Esophagus muscularis mucosa (tissue), 4 donors: Measurements from ENCODE around the gene ENTPD6. TPM values are rescaled to one million over a fixed set of nuclear protein-coding genes. Genes with fewer than 3 reads are reported as not detected.

Source experiments
- DNase-seq: peaks from one replicate; pipeline ENCODE4 v3.0.0-alpha.2; 2017; ENCODE audit errors: extremely low spot score
- H3K27ac ChIP-seq, 4 donors: fragments of 200-600 bp; sonication (generic); replicated peaks in 1 of 4; 1 replicate in 3 of 4; 2 replicates in 1 of 4; pipeline ENCODE4 v1.5.1; 2016 to 2019; ENCODE audit warnings: mild to moderate bottlenecking in 1 of 4
- H3K27me3 ChIP-seq, 4 donors: fragments of 200-600 bp; sonication (generic); one replicate each; pipeline versions ENCODE4 v1.5.1 to v1.6.0; 2016 to 2019
- H3K36me3 ChIP-seq, 4 donors: fragments of 200-600 bp; sonication (generic); one replicate each; pipeline ENCODE4 v1.5.1; 2016 to 2019
- H3K4me1 ChIP-seq, 4 donors: fragments of 200-600 bp; sonication (generic); one replicate each; pipeline ENCODE4 v1.5.1; 2016 to 2019
- H3K4me3 ChIP-seq, 4 donors: fragments of 200-600 bp; sonication (generic); 1 replicate in 2 of 4; 2 replicates in 2 of 4; pipeline ENCODE4 v1.5.1; 2016 to 2019; ENCODE audit warnings: mild to moderate bottlenecking in 4 of 4, moderate library complexity in 1 of 4
- H3K9me3 ChIP-seq, 4 donors: fragments of 200-600 bp; sonication (generic); 1 replicate in 3 of 4; 2 replicates in 1 of 4; pipeline ENCODE4 v1.5.1; 2016 to 2019
- EP300 ChIP-seq: sonication (generic); formaldehyde crosslinking; IDR thresholded peaks from one replicate; pipeline ENCODE4 v1.6.1; 2017; ENCODE audit warnings: antibody characterized with exemption
- POLR2A ChIP-seq: fragments of 450-650 bp; IDR thresholded peaks from one replicate; pipeline ENCODE4 v1.6.1; 2017; ENCODE audit warnings: antibody characterized with exemption, moderate library complexity, mild to moderate bottlenecking, low read depth
- POLR2AphosphoS5 ChIP-seq, 2 donors: sonication (generic); formaldehyde crosslinking; IDR thresholded peaks; one replicate each; pipeline ENCODE4 v1.6.1; 2017; ENCODE audit warnings: antibody characterized with exemption in 2 of 2
- WGBS: methylation state at CpG from one replicate; pipeline ENCODE4 v1.1.5; 2018; 5-methylcytosine and 5-hydroxymethylcytosine counted together
- intact Hi-C: fragments of 100-400 bp; cut with DNase I; formaldehyde crosslinking; loops from one replicate; pipeline ENCODE4 v1.15.1; 2023
- total RNA-seq, 4 donors: library from RNA; depleted of rRNA; stranded (reverse); fragments of >200 nt; gene quantifications; one replicate each; pipeline versions ENCODE4 v1.1.0 to v1.2.1, GENCODE V29; 2016
- TF ChIP-seq, protein P1 (sequence below), 3 experiments: fragments of 200-600 bp in 2 of 3; fragments of 450-650 bp in 1 of 3; sonication (generic) in 2 of 3; IDR thresholded peaks; one replicate each; pipeline ENCODE4 v1.5.1; 2017 to 2019; ENCODE audit warnings: antibody characterized with exemption in 3 of 3, mild to moderate bottlenecking in 2 of 3, moderate library complexity in 1 of 3

ENTPD6 gene
- total RNA-seq, 4 donors from 2014 or later, result 39.0 to 44.1 (median 43.5) TPM

- intact Hi-C loops, result no loop called here
- Histone ChIP-seq H3K4me3 (no peak overlapping the region), H3K27ac (no peak overlapping the region), H3K9me3 (no peaks in the 10 kb centered on the region), H3K27me3 (no peaks in the 10 kb centered on the region), H3K36me3 (peaks cover 50 to 100% (median 85%) of the 10 kb centered on the region in 4 donors), H3K4me1 (peaks cover 12 to 40% (median 24%) of the 10 kb centered on the region in 4 donors)
- TF ChIP-seq EP300 (no peak), POLR2A (no peak), POLR2AphosphoS5 (IDR thresholded peaks at IDR 0.05) (no peak)
- TF ChIP-seq, protein P1, sequence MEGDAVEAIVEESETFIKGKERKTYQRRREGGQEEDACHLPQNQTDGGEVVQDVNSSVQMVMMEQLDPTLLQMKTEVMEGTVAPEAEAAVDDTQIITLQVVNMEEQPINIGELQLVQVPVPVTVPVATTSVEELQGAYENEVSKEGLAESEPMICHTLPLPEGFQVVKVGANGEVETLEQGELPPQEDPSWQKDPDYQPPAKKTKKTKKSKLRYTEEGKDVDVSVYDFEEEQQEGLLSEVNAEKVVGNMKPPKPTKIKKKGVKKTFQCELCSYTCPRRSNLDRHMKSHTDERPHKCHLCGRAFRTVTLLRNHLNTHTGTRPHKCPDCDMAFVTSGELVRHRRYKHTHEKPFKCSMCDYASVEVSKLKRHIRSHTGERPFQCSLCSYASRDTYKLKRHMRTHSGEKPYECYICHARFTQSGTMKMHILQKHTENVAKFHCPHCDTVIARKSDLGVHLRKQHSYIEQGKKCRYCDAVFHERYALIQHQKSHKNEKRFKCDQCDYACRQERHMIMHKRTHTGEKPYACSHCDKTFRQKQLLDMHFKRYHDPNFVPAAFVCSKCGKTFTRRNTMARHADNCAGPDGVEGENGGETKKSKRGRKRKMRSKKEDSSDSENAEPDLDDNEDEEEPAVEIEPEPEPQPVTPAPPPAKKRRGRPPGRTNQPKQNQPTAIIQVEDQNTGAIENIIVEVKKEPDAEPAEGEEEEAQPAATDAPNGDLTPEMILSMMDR (IDR thresholded peaks at IDR 0.05), result no peak
- 95% methylated on average over 8 of the region's 8 CpGs for WGBS
- DNase-seq, result no peak
Measured at GRCh38 chr20:25218109-25218486, 22.6 kb downstream of the ENTPD6 start.

GRCh38 chr20:25218492-25218891 is 23.0 kb downstream of the ENTPD6 start:
- H3K27me3 ChIP-seq, result no peaks in the 10 kb centered on the region
- H3K9me3 ChIP-seq, result no peaks in the 10 kb centered on the region
- H3K4me3 ChIP-seq, result no peak overlapping the region
- H3K4me1 ChIP-seq, result peaks cover 14 to 42% (median 24%) of the 10 kb centered on the region in 4 donors
- no peak for TF ChIP-seq EP300
- H3K27ac ChIP-seq, result no peak overlapping the region
- no peak for DNase-seq
- intact Hi-C loops, result no loop called here
- WGBS, result 90% methylated on average over 4 of the region's 12 CpGs
- H3K36me3 ChIP-seq, result peaks cover 46 to 97% (median 81%) of the 10 kb centered on the region in 4 donors

DNA sequence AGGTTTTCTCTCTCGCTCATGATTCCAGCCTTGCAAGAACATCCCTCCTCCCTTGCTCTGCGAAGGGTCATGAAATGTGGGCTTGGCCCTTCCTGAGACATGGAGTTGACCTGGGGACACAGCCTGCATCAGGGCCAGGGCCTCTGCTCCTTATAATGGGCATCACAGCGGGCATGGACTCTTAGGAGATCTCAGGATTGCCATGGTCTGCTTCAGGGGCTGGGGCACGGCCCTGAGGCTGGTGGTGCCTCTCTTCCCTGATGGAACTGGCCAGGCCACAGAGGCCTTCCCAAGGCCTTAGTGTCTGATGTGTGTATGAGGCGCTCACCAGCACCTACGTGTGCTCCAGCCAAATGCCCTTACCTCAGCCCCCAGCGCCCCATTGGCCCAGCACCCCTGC is 23.9 kb downstream of the ENTPD6 start:
- no peak for TF ChIP-seq POLR2AphosphoS5 (IDR thresholded peaks at IDR 0.05)
- TF ChIP-seq, protein P1 (IDR thresholded peaks at IDR 0.05), result no peak
- no peak for TF ChIP-seq POLR2A
- no peak for TF ChIP-seq EP300
- no peaks in the 10 kb centered on the region for H3K9me3 ChIP-seq
- intact Hi-C loops, result no loop called here
- H3K27ac ChIP-seq, result no peak overlapping the region
- DNase-seq, result no peak
- H3K27me3 ChIP-seq, result no peaks in the 10 kb centered on the region
- H3K36me3 ChIP-seq, result peaks cover 41 to 97% (median 79%) of the 10 kb centered on the region in 4 donors
- 88% methylated on average over 7 of the region's 7 CpGs for WGBS
- peaks cover 14 to 42% (median 24%) of the 10 kb centered on the region in 4 donors for H3K4me1 ChIP-seq
- H3K4me3 ChIP-seq, result no peak overlapping the region

- no peak overlapping the region for H3K4me3 ChIP-seq
- peaks cover 18 to 44% (median 24%) of the 10 kb centered on the region in 4 donors for H3K4me1 ChIP-seq
- 95% methylated on average over 3 of the region's 16 CpGs for WGBS
- no peaks in the 10 kb centered on the region for H3K27me3 ChIP-seq
- no peak for DNase-seq
- no peak overlapping the region for H3K27ac ChIP-seq
- peaks cover 33 to 94% (median 77%) of the 10 kb centered on the region in 4 donors for H3K36me3 ChIP-seq
- no peaks in the 10 kb centered on the region for H3K9me3 ChIP-seq
- TF ChIP-seq EP300, result no peak
- no peak for TF ChIP-seq POLR2AphosphoS5 (IDR thresholded peaks at IDR 0.05)
- no peak for TF ChIP-seq POLR2A
- TF ChIP-seq, protein P1 (IDR thresholded peaks at IDR 0.05), result peak in 1 of 3 experiments; percentile 24
- intact Hi-C loops, result no loop called here
Measured at GRCh38 chr20:25220021-25220730, 24.7 kb downstream of the ENTPD6 start.

DNA sequence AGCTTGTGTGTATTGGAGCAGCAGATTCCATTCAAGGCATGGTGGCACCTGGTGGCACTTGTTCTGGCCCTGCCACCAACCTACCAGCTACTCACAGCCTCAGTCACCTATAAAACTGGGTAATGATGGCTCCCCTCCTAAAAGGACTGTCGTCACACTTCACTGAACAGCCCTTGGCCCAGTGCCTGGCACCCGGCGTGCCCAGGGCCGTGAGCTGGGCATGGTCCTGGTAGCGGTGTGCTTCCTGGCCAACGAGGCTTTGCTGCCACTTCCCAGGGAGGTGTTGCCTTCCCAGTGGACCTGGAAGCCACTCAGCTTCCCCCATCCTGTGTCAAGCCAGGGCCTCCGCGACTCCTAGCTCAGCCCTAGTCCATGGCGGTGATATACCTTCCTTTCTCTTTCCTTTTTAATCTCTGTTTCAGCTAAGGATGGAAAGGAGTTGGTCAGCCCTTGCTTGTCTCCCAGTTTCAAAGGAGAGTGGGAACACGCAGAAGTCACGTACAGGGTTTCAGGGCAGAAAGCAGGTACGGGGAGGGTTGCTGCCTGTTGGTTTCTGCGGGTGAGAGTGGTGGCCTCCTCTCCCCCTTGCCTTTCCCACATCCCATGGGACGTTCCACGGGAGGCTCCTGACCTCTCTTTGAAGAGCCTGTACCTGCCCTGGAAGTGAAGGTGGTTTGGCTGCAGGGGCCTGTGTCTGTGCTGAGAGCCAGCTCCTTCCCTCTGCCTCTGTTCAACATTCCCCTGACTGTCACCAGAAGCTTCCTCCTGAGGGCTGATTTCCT is 25.5 kb downstream of the ENTPD6 start:
- no peak for DNase-seq
- peaks cover 25 to 49% (median 31%) of the 10 kb centered on the region in 4 donors for H3K4me1 ChIP-seq
- no peaks in the 10 kb centered on the region for H3K27me3 ChIP-seq
- no peaks in the 10 kb centered on the region for H3K9me3 ChIP-seq
- intact Hi-C loops, result no loop called here
- H3K27ac ChIP-seq, result peak overlapping the region in 3 of 4 donors; percentile 14 to 55 (median 30)
- 91% methylated on average over 9 of the region's 15 CpGs for WGBS
- no peak for TF ChIP-seq POLR2A
- no peak for TF ChIP-seq POLR2AphosphoS5 (IDR thresholded peaks at IDR 0.05)
- TF ChIP-seq, protein P1 (IDR thresholded peaks at IDR 0.05), result no peak
- TF ChIP-seq EP300, result no peak
- no peak overlapping the region for H3K4me3 ChIP-seq
- peaks cover 25 to 94% (median 74%) of the 10 kb centered on the region in 4 donors for H3K36me3 ChIP-seq
